ENCODE data around the gene HSPG2. TPM values are rescaled to one million over a fixed set of nuclear protein-coding genes. Genes with fewer than 3 reads are reported as not detected.
"Not testable (repeated sequence)": the region's sequence is repeated elsewhere in the genome, so short reads cannot be mapped to it uniquely, and the experiment has no call there.

HSPG2 gene
- total RNA-seq (10 to 100 TPM; 57.5 to 72.1 TPM), polyA plus RNA-seq (ENCODE audit: insufficient read length in 2 of 2) (10 to 100 TPM; 49.6 to 85.8 TPM)
- long read RNA-seq, donor 1, result 0 reads
- long read RNA-seq, donor 2, result 0 reads
- long read RNA-seq, donor 3, partial matches to known transcripts, result 0 of 2 reads
- long read RNA-seq, donor 3, other reads (novel, unspliced or antisense), result 0 of 2 reads
- long read RNA-seq, donor 4, partial matches to known transcripts, result 0 of 4 reads
- long read RNA-seq, donor 4, other reads (novel, unspliced or antisense), result 0 of 4 reads

DNA sequence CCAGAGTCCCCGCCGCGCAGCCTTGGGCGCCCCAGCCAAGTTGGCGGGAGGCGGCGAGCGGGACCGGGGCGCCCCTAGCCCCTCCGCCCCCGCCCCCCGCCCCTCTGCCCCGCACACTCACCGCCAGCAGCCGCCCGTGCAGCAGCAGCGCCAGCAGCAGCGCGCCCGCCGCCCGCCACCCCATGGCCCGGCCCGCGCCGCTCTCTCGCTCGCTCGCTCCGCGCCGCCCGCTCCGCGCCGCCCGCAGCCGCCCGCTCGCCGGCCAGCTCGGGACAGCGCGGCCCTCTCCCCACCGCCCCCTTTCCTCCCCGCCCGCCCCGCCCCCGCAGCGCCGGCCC, at the start of gene HSPG2:
Gene HSPG2, minus strand, starts transcription at position 277 of the 338 bp plus-strand sequence. Its CDS starts 93 bp downstream, at position 184.
- Histone ChIP-seq H3K4me3 (ENCODE audit: low read depth, low read length) (peak within 1 kb of the TSS; percentile 61), H3K36me3 (ENCODE audit: control insufficient read depth, insufficient read depth, low read length) (peaks cover 8% of the 10 kb centered on the region), H3K4me1 (ENCODE audit: control insufficient read depth, insufficient read depth, low read length) (peaks cover 70% of the 10 kb centered on the region), H3K9me3 (ENCODE audit: control insufficient read depth, insufficient read depth, low read length) (no peaks in the 10 kb centered on the region), H3K27ac (ENCODE audit: low read depth, low read length) (peak within 1 kb of the TSS; percentile 82), H3K27me3 (ENCODE audit: control insufficient read depth, insufficient read depth, low read length) (no peaks in the 10 kb centered on the region)
- WGBS (ENCODE audit: insufficient coverage), result 0% methylated on average over 18 of the region's 52 CpGs
- DNase-seq (ENCODE audit: low read depth in 4 of 6, low spot score in 6 of 6), result no peak

DNA sequence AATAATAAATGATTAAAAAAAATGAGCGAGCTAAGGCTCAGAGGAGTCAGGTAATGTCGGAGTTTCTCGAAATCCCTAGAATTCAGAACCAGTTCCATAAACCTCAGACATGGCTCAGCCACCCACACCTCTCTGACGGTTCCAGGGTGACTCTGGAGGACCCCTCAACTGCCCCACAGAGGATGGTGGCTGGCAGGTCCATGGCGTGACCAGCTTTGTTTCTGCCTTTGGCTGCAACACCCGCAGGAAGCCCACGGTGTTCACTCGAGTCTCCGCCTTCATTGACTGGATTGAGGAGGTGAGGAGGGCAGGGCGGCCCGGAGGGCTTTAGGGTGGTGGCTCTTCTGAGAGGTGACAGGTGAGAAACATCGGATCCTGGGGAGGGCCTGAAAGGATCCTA, 49.3 kb upstream of the HSPG2 start:
- DNase-seq (ENCODE audit: low read depth in 4 of 6, low spot score in 6 of 6); H3K36me3 ChIP-seq (ENCODE audit: control insufficient read depth, insufficient read depth, low read length); H3K4me3 ChIP-seq (ENCODE audit: low read depth, low read length); H3K27ac ChIP-seq (ENCODE audit: low read depth, low read length); H3K9me3 ChIP-seq (ENCODE audit: control insufficient read depth, insufficient read depth, low read length); H3K27me3 ChIP-seq (ENCODE audit: control insufficient read depth, insufficient read depth, low read length); H3K4me1 ChIP-seq (ENCODE audit: control insufficient read depth, insufficient read depth, low read length): not testable (repeated sequence)
- 100% methylated on average over 2 of the region's 12 CpGs for WGBS (ENCODE audit: insufficient coverage)

DNA sequence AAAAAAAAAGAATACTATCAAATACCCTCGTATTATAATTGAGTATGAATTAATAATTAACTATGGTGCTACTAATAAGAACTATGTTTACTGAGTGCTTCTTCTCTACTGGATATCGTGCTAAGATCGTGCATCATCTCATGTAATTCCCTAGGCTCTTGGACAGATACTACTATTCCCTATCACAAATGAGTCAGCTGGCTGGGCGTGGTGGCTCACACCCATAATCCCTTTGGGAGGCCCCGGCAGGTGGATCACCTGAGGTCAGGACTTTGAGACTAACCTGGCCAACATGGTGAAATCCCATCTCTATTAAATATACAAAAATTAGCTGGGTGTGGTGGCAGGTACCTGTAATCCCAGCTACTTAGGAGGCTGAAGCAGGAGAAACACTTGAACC, 48.8 kb upstream of the HSPG2 start:
- H3K27ac ChIP-seq (ENCODE audit: low read depth, low read length); H3K9me3 ChIP-seq (ENCODE audit: control insufficient read depth, insufficient read depth, low read length); DNase-seq (ENCODE audit: low read depth in 4 of 6, low spot score in 6 of 6); H3K4me3 ChIP-seq (ENCODE audit: low read depth, low read length); H3K36me3 ChIP-seq (ENCODE audit: control insufficient read depth, insufficient read depth, low read length); H3K4me1 ChIP-seq (ENCODE audit: control insufficient read depth, insufficient read depth, low read length); H3K27me3 ChIP-seq (ENCODE audit: control insufficient read depth, insufficient read depth, low read length): not testable (repeated sequence)
- no CpG with 5 or more reads among the region's 5 CpGs for WGBS (ENCODE audit: insufficient coverage)

DNA sequence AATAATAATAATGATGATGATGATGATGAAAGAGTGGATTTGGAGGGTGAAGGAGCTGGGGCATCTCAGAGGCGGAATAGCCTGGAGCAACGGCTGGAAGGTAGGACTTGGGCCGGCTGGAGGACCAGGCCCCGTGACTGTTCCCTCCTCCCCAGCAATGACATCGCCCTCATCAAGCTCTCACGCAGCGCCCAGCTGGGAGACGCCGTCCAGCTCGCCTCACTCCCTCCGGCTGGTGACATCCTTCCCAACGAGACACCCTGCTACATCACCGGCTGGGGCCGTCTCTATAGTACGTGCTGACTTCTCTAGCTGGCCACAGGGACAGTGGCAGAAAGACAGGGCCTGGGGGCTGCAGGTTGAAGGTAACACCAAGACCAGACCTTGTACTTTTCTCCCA, 46.4 kb upstream of the HSPG2 start:
- not testable (repeated sequence) for H3K4me3 ChIP-seq (ENCODE audit: low read depth, low read length); H3K27ac ChIP-seq (ENCODE audit: low read depth, low read length); H3K36me3 ChIP-seq (ENCODE audit: control insufficient read depth, insufficient read depth, low read length); DNase-seq (ENCODE audit: low read depth in 4 of 6, low spot score in 6 of 6); H3K27me3 ChIP-seq (ENCODE audit: control insufficient read depth, insufficient read depth, low read length); H3K9me3 ChIP-seq (ENCODE audit: control insufficient read depth, insufficient read depth, low read length); H3K4me1 ChIP-seq (ENCODE audit: control insufficient read depth, insufficient read depth, low read length)
- WGBS (ENCODE audit: insufficient coverage), result no CpG with 5 or more reads among the region's 15 CpGs

DNA sequence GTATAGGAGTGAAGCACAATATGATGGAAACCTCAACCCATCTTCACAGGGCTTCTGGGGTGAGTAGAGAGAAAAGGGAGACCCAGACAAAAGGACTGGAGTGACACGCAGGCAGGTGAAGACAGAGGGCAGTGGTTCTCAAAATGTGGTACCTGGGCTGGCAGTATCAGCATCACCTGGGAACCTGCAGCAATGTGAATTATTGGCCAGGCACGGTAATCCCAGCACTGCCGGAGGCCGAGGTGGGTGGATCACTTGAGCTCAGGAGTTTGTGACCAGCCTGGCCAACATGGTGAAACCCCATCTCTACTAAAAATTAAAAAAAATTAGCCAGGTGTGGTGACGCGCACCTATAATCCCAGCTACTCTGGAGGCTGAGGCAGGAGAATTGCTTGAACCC, 45.0 kb upstream of the HSPG2 start:
- not testable (repeated sequence) for DNase-seq (ENCODE audit: low read depth in 4 of 6, low spot score in 6 of 6)
- 91% methylated on average over 4 of the region's 6 CpGs for WGBS (ENCODE audit: insufficient coverage)

DNA sequence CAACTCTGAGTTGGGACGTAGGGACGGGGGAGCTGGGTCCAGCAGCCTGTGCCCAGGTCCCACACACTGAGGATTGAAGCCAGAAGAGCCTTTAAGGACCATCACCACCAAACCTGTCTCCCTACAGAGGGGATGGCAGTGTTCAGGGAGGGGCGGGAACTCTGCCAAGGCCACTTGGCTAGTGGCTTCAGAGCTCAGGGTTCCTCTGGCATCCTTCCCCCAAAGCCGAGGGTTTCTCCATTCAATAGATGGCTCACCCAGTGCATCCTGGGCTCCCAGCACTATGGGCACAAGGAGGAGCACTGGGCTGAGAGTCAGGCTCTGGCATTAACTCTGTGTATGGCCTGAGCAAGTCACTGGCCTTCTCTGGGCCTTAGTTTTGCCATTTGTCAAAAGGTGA, 44.1 kb upstream of the HSPG2 start:
- not testable (repeated sequence) for H3K4me3 ChIP-seq (ENCODE audit: low read depth, low read length); H3K9me3 ChIP-seq (ENCODE audit: control insufficient read depth, insufficient read depth, low read length); H3K27me3 ChIP-seq (ENCODE audit: control insufficient read depth, insufficient read depth, low read length); H3K27ac ChIP-seq (ENCODE audit: low read depth, low read length); H3K4me1 ChIP-seq (ENCODE audit: control insufficient read depth, insufficient read depth, low read length); DNase-seq (ENCODE audit: low read depth in 4 of 6, low spot score in 6 of 6); H3K36me3 ChIP-seq (ENCODE audit: control insufficient read depth, insufficient read depth, low read length)
- WGBS (ENCODE audit: insufficient coverage), result 63% methylated on average over 1 of the region's 4 CpGs

More for the DNA sequence above, 45.0 kb upstream of the HSPG2 start:
- not testable (repeated sequence) for H3K27ac ChIP-seq (ENCODE audit: low read depth, low read length); H3K4me3 ChIP-seq (ENCODE audit: low read depth, low read length); H3K9me3 ChIP-seq (ENCODE audit: control insufficient read depth, insufficient read depth, low read length); H3K4me1 ChIP-seq (ENCODE audit: control insufficient read depth, insufficient read depth, low read length); H3K27me3 ChIP-seq (ENCODE audit: control insufficient read depth, insufficient read depth, low read length); H3K36me3 ChIP-seq (ENCODE audit: control insufficient read depth, insufficient read depth, low read length)

DNA sequence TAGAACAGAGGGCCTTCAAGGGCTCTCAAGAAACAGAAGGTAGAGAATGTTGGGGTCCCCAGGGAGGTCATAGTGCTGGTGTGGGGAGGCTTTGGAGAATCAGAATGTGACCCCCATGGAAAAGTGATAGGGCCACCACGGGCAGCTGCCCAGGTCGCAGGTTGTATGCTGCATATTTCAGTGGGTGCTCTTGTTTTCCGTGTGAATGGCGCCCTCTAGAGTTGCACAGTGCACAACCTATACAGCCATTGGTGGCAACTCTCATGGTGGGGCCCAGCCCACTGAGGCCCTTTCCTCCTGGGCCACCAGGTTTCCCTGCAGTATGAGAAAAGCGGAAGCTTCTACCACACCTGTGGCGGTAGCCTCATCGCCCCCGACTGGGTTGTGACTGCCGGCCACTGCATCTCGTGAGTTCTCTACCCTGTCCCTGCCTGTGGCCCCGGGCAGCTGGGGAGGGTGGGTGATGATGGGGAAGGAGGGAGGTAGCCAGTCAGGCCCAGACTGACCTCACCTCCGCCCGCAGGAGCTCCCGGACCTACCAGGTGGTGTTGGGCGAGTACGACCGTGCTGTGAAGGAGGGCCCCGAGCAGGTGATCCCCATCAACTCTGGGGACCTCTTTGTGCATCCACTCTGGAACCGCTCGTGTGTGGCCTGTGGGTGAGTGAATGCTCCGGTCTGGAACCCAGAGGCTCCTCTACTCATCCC, 43.6 kb upstream of the HSPG2 start:
- 86% methylated on average over 13 of the region's 21 CpGs for WGBS (ENCODE audit: insufficient coverage)
- not testable (repeated sequence) for H3K27me3 ChIP-seq (ENCODE audit: control insufficient read depth, insufficient read depth, low read length); H3K9me3 ChIP-seq (ENCODE audit: control insufficient read depth, insufficient read depth, low read length); DNase-seq (ENCODE audit: low read depth in 4 of 6, low spot score in 6 of 6); H3K4me1 ChIP-seq (ENCODE audit: control insufficient read depth, insufficient read depth, low read length); H3K36me3 ChIP-seq (ENCODE audit: control insufficient read depth, insufficient read depth, low read length); H3K4me3 ChIP-seq (ENCODE audit: low read depth, low read length); H3K27ac ChIP-seq (ENCODE audit: low read depth, low read length)

DNA sequence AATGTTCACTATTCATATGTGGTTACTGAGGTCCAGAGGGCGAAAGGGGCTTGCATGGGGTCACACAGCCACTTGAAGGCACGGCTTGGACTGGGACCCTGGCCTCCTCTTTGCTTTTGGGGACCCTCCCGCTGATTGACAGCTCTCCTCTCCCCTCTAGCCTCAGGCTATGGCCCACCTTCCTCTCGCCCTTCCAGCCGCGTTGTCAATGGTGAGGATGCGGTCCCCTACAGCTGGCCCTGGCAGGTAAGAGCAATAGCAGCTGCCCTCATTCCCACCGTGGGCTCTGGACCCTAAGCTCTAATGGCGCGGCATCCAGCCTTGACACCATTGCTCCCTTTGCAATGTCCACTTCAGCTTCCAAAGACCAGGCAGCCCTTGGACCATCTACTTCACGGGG, 41.1 kb upstream of the HSPG2 start:
- DNase-seq (ENCODE audit: low read depth in 4 of 6, low spot score in 6 of 6); H3K4me3 ChIP-seq (ENCODE audit: low read depth, low read length): not testable (repeated sequence)
- 83% methylated on average over 11 of the region's 11 CpGs for WGBS (ENCODE audit: insufficient coverage)

DNA sequence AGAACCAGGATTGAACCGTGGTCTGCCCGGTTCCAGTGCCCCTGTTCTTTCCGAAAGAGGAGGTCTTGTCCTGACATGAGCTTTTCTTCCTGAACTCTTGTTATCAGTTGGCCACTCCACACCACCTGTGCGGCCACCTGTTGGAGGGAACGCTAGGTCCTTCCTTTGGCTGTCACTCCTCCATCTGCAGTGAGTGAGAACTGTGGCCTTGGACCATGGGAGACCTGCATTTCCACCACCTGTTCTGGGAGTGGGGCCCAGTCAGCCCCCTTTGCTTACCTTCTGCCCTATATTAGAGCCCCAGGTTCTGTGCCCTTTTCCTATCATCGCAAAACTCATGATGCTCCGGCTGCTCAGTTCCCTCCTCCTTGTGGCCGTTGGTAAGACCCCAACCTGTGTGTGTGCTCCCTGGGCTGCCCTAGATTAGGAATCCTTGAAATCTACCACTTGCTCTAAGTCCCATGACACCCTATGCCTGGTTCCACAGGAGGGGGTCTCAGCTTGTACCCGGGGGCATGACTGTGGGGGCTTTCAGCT, 39.7 kb upstream of the HSPG2 start, which contains the start of gene CELA3B:
Gene CELA3B, plus strand, starts transcription at position 320 of the 537 bp plus-strand sequence. Its CDS starts 18 bp downstream, at position 338.
- H3K36me3 ChIP-seq (ENCODE audit: control insufficient read depth, insufficient read depth, low read length); H3K27me3 ChIP-seq (ENCODE audit: control insufficient read depth, insufficient read depth, low read length); H3K4me1 ChIP-seq (ENCODE audit: control insufficient read depth, insufficient read depth, low read length); DNase-seq (ENCODE audit: low read depth in 4 of 6, low spot score in 6 of 6); H3K27ac ChIP-seq (ENCODE audit: low read depth, low read length); H3K9me3 ChIP-seq (ENCODE audit: control insufficient read depth, insufficient read depth, low read length); H3K4me3 ChIP-seq (ENCODE audit: low read depth, low read length): not testable (repeated sequence)
- WGBS (ENCODE audit: insufficient coverage), result 91% methylated on average over 7 of the region's 9 CpGs

More for the DNA sequence above, 41.1 kb upstream of the HSPG2 start:
- H3K36me3 ChIP-seq (ENCODE audit: control insufficient read depth, insufficient read depth, low read length); H3K27ac ChIP-seq (ENCODE audit: low read depth, low read length); H3K4me1 ChIP-seq (ENCODE audit: control insufficient read depth, insufficient read depth, low read length); H3K9me3 ChIP-seq (ENCODE audit: control insufficient read depth, insufficient read depth, low read length); H3K27me3 ChIP-seq (ENCODE audit: control insufficient read depth, insufficient read depth, low read length): not testable (repeated sequence)

DNA sequence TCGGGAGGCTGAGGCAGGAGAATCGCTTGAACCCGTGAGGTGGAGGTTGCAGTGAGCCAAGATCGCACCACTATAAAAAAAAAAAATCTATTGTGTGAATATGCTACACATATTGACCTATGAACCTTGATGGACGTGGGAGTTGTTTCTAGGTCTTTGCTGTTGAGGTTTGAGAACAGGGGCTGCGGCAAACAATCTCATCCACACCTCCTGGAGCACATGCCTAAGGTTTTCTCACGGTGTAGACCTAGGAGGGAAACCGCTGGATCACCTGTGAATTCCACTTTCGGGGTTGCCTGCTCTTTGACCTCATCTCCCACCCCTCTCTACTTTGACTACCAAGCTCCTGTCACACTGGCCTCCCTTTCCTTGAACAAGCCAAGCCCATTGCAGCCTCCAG, 38.2 kb upstream of the HSPG2 start:
- 93% methylated on average over 3 of the region's 9 CpGs for WGBS (ENCODE audit: insufficient coverage)
- not testable (repeated sequence) for H3K27ac ChIP-seq (ENCODE audit: low read depth, low read length); DNase-seq (ENCODE audit: low read depth in 4 of 6, low spot score in 6 of 6)

More for the DNA sequence above, 38.2 kb upstream of the HSPG2 start:
- H3K27me3 ChIP-seq (ENCODE audit: control insufficient read depth, insufficient read depth, low read length); H3K9me3 ChIP-seq (ENCODE audit: control insufficient read depth, insufficient read depth, low read length); H3K36me3 ChIP-seq (ENCODE audit: control insufficient read depth, insufficient read depth, low read length); H3K4me1 ChIP-seq (ENCODE audit: control insufficient read depth, insufficient read depth, low read length); H3K4me3 ChIP-seq (ENCODE audit: low read depth, low read length): not testable (repeated sequence)

All from spinal cord (tissue), 10 donors.